RWPE2 (cell line): ENCODE data around the gene TNS3.

Source experiments
- ATAC-seq: fragments of 200-7000 bp; cut with Tn5 transposase; 3 replicates; pipeline ENCODE4 v1.9.1; 2021; ENCODE audit warnings: low read depth
- DNase-seq: peaks from one replicate; pipeline ENCODE4 v3.0.0-alpha.2; 2020; ENCODE audit warnings: low spot score
- H3K27ac ChIP-seq: fragments of 450-650 bp; 2 replicates; pipeline ENCODE4 v1.5.1; 2017; ENCODE audit warnings: mild to moderate bottlenecking; ENCODE audit not compliant: poor library complexity, severe bottlenecking
- H3K27me3 ChIP-seq: fragments of 250-450 bp; sonication (Bioruptor Pico); 2 replicates; pipeline ENCODE4 v1.5.1; 2021; ENCODE audit warnings: mild to moderate bottlenecking, moderate library complexity; ENCODE audit not compliant: insufficient read depth, poor library complexity, severe bottlenecking
- H3K36me3 ChIP-seq: fragments of 250-450 bp; sonication (Bioruptor Pico); 2 replicates; pipeline ENCODE4 v1.5.1; 2020; ENCODE audit warnings: low read depth, mild to moderate bottlenecking, moderate library complexity
- H3K4me1 ChIP-seq: fragments of 250-450 bp; sonication (Bioruptor Pico); 2 replicates; pipeline ENCODE4 v1.5.1; 2021; ENCODE audit warnings: mild to moderate bottlenecking, moderate library complexity; ENCODE audit not compliant: insufficient read depth, poor library complexity, severe bottlenecking
- H3K4me3 ChIP-seq: fragments of 250-450 bp; sonication (Bioruptor Pico); 2 replicates; pipeline ENCODE4 v1.5.1; 2021; ENCODE audit warnings: mild to moderate bottlenecking, moderate library complexity; ENCODE audit not compliant: severe bottlenecking
- H3K9me3 ChIP-seq: fragments of 250-450 bp; sonication (Bioruptor Pico); 2 replicates; pipeline ENCODE4 v1.5.1; 2021; ENCODE audit warnings: mild to moderate bottlenecking, moderate library complexity; ENCODE audit not compliant: severe bottlenecking
- TF ChIP-seq, protein P1 (sequence below): fragments of 450-650 bp; IDR thresholded peaks from one replicate; pipeline ENCODE4 v1.5.1; 2017; ENCODE audit warnings: mild to moderate bottlenecking, moderate library complexity; ENCODE audit not compliant: poor library complexity, severe bottlenecking

TNS3 gene

DNA sequence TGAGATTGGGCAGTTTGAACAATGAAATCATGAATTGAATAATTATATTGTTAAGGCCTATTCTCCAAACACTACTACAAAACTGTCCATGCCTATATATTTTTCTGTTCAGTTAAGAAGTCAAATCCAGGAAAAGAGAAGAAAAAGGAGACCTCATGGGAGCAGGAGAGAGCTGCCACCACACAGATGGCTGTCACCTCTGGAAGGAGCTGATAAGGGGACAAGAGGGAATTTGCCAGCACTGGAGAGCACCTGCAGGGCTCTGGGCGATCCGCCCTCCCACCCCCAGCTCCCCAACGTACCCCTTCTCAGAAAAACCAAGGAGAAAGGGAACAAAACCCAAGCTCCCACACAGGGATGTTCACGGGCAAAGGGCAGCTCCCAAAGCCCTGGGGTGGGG, 227.8 kb downstream of the TNS3 start:
- H3K4me1 ChIP-seq = no peaks in the 10 kb centered on the region
- no peaks in the 10 kb centered on the region for H3K9me3 ChIP-seq
- no peak for DNase-seq
- H3K27ac ChIP-seq = no peak overlapping the region
- no peaks in the 10 kb centered on the region for H3K27me3 ChIP-seq
- TF ChIP-seq, protein P1, sequence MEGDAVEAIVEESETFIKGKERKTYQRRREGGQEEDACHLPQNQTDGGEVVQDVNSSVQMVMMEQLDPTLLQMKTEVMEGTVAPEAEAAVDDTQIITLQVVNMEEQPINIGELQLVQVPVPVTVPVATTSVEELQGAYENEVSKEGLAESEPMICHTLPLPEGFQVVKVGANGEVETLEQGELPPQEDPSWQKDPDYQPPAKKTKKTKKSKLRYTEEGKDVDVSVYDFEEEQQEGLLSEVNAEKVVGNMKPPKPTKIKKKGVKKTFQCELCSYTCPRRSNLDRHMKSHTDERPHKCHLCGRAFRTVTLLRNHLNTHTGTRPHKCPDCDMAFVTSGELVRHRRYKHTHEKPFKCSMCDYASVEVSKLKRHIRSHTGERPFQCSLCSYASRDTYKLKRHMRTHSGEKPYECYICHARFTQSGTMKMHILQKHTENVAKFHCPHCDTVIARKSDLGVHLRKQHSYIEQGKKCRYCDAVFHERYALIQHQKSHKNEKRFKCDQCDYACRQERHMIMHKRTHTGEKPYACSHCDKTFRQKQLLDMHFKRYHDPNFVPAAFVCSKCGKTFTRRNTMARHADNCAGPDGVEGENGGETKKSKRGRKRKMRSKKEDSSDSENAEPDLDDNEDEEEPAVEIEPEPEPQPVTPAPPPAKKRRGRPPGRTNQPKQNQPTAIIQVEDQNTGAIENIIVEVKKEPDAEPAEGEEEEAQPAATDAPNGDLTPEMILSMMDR = no peak
- H3K4me3 ChIP-seq = no peak overlapping the region
- ATAC-seq = no peak
- H3K36me3 ChIP-seq = no peaks in the 10 kb centered on the region

DNA sequence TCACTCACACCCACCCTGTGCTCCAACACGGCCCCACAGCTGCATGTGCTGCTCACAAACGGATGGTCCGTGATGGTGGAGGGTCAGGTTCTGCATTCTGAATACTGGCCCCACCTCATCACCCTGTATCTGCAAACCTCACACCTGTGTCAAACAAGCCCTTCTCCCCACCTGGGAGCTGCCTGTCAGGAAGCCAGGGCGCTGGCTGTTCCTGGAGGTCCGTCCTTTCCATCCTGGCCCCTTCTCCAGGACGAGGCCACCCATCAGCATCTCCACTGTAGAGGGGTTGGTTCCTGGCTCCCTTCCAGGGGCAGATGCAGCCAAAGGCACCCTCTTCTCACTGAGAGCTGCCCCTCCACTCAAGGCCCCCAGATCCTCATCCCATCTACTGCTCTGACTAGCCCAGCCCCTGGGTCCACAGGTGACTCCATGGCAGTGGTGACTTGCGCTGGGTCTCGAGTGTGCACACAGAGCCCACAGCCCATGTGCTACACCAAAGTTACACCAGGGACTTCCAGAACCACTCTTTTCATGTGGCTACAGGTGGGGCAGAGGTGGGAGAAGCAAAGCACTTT, 229.4 kb downstream of the TNS3 start:
- H3K27ac ChIP-seq = no peak overlapping the region
- DNase-seq (no peak), ATAC-seq (no peak)
- H3K4me3 ChIP-seq = no peak overlapping the region
- no peaks in the 10 kb centered on the region for H3K27me3 ChIP-seq
- no peaks in the 10 kb centered on the region for H3K36me3 ChIP-seq
- H3K4me1 ChIP-seq = no peaks in the 10 kb centered on the region
- TF ChIP-seq, protein P1 = no peak
- no peaks in the 10 kb centered on the region for H3K9me3 ChIP-seq

DNA sequence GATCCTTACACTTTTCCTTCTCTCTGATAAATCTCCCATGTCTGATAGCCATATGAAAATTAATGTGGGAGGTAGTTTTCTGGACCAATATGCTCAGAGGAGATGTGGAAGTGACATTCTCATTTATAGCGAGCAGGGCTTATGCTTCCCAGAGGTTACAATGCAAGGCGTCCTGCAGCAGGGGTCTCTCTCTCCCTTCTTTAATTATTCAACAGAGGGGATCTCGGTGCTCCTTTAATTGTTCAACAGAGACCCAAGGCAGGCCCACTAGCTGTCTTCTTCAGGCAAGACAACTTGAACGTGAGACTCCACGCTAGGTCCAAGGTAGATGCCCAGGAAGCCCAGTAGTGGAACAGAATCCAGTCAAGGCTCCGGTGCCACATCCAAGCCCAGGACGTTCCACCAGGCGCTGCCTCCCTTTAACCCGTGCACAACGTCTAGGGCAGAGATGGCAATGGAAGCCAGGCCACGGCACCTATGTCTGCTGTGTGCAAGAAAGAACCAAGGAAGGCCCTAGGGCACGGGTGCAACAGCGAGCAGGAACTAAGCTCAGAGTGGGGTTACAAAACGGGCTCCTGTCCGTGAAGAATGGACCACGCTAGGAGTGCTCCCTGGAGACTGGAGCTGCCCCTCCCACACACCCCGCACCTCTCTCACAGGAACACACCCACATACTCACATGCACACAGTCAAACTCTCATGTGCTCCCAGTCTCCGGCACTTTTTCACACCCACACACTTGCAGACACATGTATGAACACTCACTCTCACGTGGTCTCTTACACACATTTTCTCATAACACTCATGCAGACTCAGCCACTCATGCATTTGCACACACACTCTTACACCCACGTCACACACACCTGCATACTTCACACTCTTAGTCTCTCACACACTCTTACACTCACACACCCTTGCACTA, 230.4 kb downstream of the TNS3 start:
- Histone ChIP-seq H3K4me3 (no peak overlapping the region), H3K9me3 (no peaks in the 10 kb centered on the region), H3K27ac (no peak overlapping the region), H3K4me1 (no peaks in the 10 kb centered on the region), H3K27me3 (no peaks in the 10 kb centered on the region), H3K36me3 (no peaks in the 10 kb centered on the region)
- DNase-seq = no peak
- no peak for ATAC-seq
- TF ChIP-seq, protein P1 = no peak

DNA sequence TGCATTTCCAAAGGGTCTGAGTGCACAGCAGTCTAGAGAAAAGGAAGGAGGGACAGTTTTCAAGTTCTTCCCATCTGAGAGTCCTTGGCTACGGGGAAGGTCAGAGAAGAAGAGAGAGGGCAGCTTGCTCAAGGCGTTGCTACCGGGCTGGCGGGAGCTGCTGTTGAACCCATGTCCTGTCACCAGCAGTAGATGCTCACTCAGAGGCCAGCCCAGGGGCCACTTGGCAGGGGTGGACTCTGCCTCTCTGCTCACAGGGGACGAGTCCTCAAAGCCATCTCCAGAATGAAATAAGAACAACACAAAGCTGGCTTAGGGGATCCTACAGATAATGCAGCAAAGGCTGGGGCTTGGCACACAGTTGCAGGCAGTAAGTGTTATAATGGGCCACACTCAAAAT, 231.5 kb downstream of the TNS3 start:
- no peaks in the 10 kb centered on the region for H3K9me3 ChIP-seq
- no peak for DNase-seq
- no peak overlapping the region for H3K27ac ChIP-seq
- H3K36me3 ChIP-seq = peaks cover 6% of the 10 kb centered on the region
- TF ChIP-seq, protein P1 = no peak
- H3K27me3 ChIP-seq = no peaks in the 10 kb centered on the region
- H3K4me3 ChIP-seq = no peak overlapping the region
- ATAC-seq = no peak
- H3K4me1 ChIP-seq = no peaks in the 10 kb centered on the region

DNA sequence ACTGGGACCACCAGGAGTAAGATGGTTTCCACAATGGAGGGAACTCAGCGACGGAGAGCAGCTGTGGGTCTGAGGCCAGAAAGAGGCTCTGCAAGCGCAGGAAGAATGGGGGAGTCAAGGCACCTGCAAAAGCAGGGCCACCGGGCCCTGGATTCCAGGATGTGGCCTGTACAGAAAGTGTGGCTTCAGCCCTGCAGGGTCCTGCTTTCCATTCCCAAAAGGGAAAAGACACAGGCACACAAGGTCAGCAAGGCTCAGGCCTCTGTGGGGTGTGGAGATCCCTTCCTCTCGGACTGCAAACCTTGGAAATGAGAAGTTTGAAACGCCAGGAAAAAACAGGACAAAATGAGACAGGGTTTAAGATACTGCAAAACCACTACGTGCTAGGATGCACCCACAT, 232.5 kb downstream of the TNS3 start:
- H3K9me3 ChIP-seq = no peaks in the 10 kb centered on the region
- DNase-seq = no peak
- no peaks in the 10 kb centered on the region for H3K4me1 ChIP-seq
- H3K27me3 ChIP-seq = no peaks in the 10 kb centered on the region
- peaks cover 10% of the 10 kb centered on the region for H3K36me3 ChIP-seq
- ATAC-seq = no peak
- H3K27ac ChIP-seq = no peak overlapping the region
- H3K4me3 ChIP-seq = no peak overlapping the region
- TF ChIP-seq, protein P1 = no peak
